Activated CD8-positive, alpha-beta memory T cell treated with anti-CD3 and anti-CD28 coated beads for 36 hours (primary cell): ENCODE measurements around the gene STK17A. TPM values are rescaled to one million over a fixed set of nuclear protein-coding genes. Genes with fewer than 3 reads are reported as not detected.

Experiments used
- CTCF ChIA-PET: fragments of 350-600 bp; sonication (Branson Sonifier 250); formaldehyde crosslinking; loops from one replicate; lab custom pipeline; 2021; ENCODE audit warnings: antibody characterized with exemption; lab: Charles Lee
- POLR2A ChIA-PET: fragments of 350-600 bp; sonication (Branson Sonifier 250); formaldehyde crosslinking; loops from one replicate; lab custom pipeline; 2021; ENCODE audit warnings: antibody characterized with exemption; lab: Charles Lee
- total RNA-seq, 2 experiments: library from RNA; stranded (reverse); gene quantifications; one replicate each; pipeline ENCODE4 v1.2.3, GENCODE V29; 2021

Gene STK17A
- total RNA-seq = 10 to 100 TPM; 38.6 to 41.5 TPM

DNA sequence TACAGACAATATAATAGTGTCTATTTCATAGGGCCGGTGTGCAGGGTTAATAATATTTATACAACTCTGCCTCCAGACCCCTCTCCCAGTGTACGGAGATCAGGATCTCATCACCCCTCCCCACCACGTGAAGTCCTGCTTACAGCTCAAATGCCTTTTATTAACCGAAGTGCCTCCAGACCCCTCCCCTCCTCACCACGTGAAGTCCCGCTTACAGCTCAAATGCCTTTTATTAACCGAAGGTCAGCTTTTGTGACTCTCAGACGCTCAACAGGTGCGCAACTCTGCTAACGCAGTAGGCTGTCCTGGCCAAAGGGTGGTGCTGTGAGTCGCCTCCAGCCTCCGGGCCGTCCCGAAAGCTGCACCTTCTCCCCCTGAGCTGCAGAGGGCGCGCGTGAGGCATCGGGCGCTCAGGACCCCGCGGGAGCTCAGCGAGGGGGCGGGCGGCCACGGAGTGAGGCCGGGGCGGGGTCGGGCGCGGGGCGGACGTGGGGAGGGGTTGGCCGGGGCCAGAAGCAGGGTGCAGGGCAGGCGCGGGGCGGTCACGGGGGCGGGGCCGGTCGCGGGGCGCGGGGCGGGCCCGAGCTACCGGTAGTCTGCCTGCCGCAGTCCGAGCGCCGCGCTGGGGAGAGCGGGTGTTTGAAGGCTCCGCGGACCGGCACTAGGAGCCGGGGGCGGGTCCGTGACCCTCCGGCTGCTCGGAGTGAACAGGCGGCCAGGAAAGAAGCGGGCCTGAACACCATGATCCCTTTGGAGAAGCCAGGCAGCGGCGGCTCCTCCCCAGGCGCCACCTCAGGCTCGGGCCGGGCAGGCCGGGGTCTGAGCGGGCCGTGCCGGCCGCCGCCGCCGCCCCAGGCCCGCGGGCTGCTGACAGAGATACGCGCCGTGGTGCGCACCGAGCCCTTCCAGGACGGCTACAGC, at the start of gene STK17A:
STK17A (plus strand) TSS at position 606 of the 921 bp plus-strand sequence; CDS start at position 742, 136 bp downstream.
- ChIA-PET POLR2A (interaction anchor here (0.6 to 3.8 kb wide), 29 partner anchors 10 to 256 kb away, joined by 3 to 53 read pairs (median 5); partner anchors contain the start of genes BLVRA and COA1), CTCF (interaction anchor here (0.6 to 6.7 kb wide), 58 partner anchors 8 to 671 kb away, joined by 3 to 107 read pairs (median 7); partner anchors contain the start of genes BLVRA, C7orf25, COA1 and MRPS24)

DNA sequence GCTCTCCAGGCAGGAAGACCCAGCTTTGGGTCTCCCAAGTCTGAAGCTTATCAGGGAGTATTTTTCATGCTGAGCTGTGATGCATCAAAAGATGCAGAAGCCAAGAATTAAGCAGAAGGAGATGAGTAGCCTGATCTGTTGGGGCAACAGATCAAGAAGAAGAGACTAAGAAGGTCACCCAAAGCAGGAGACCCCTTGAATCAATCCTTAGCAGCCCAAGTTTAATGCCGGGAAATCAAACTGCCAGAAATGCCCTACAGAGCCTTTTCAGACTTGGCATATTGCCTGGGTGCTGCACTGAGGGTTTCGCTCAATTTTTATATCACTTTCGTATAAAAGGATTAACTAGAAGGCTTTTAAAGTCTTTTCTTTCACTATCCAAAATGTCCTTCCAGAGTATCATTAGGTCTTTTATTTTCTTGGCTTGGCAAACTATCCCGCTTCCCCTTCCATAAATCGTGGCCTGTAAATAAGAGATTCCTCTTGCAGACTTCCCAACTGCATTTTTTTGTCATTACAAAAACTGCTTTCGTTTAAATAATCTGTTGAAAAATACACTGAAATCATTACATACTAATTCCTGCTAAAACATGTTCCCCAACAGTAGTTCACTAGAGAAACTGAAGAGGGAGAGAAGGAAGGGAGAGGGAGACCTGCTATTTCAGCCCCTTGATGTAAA, 49.0 kb upstream of the STK17A start:
- ChIA-PET CTCF (no interaction called here), POLR2A (no interaction called here)

DNA sequence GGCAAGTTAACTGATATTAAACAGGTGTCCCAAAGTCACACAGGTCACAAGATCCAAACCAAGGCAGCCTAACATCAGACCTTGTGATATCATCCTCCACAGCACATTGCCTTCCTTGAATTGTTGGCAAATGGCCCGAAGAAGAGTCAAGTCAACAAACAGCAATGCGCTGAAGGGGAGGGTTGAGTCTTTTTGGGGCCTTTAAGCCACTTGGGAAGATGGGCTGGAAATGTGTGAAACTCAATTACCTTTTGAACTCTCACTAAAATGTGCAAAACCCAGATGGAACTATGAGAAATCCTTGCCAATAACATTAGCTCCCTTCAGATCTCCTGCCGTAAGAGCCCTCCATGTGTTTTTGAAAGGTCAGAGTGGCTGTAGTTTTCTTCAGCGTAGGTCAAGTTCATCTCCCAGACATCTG, 47.9 kb upstream of the STK17A start:
- CTCF ChIA-PET = no interaction called here
- POLR2A ChIA-PET = no interaction called here

DNA sequence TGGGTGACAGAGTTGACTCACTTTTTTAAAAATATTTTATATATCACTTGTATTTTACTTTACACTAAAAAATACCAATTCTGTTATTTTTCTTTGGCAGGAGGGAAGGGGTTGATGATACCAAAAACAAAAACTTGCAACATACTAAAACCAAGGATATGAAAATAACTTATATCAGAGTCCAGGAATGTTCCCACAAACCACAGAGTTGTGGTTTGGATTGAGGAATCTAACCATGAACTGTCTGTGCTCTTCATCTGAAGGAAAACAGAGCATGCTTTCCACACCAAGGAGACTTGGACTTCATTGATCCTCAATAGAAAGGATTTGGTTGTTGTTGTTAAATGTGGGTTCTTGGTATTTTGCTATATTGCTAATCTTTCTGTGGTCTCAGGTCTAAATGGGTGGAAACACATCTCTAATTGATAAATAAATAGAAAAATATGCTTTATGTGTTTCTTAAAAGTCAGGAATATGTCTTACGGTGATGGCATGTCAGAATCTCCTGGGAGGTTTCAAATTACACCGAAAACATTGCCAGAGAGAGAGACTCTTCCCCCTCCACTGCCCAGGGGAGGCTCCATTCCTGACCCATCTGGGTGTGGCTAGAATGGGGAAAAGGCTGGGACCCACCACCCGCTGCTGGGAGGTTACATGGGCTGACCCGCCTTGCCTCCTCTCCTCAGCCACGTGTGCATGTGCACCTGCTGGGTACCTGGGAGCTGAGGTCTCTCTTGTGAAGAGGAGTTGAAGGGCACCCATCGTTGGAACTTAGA, 46.9 kb upstream of the STK17A start:
- POLR2A ChIA-PET = no interaction called here
- CTCF ChIA-PET = no interaction called here

DNA sequence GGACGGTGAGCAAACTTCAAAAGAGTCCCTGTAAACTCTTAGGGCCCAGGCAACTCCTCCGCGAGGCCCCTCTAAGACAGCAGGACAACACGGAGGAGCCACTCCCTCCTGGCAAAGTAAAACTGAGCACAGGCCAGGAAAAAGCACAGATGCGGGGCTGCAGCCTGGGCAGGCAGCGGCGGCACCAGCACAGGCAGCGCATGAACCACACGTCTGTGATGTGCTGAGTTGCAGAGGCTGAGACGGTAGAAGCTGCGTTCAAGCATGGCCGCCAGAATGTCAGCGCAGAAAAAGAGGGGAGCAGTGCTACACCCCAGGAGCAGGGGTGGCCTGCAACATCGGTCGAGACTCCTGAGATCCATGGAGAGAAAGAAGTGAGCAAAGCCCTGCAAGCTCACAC, 46.1 kb upstream of the STK17A start:
- POLR2A ChIA-PET = no interaction called here
- CTCF ChIA-PET = no interaction called here

- POLR2A ChIA-PET = no interaction called here
- CTCF ChIA-PET = no interaction called here
Observed at GRCh38 chr7:43537765-43538403, 45.0 kb upstream of the STK17A start.

DNA sequence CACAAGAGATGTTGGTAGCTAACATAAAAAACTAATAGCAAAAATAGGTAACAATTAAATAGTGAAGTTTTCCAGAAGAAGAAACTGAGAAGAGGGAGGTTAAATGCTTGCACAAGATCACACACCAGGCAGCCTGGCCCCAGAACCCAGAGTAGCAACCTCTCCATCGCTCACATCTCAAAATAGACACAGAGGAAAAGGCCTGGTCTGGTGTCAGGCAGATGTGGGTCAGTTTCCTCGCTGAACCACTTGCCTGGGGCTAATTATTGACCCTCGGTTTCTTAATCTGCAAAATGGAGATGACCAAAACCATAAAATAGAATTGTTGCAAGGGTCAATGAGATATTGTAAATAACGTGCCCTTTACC, 44.5 kb upstream of the STK17A start:
- POLR2A ChIA-PET = no interaction called here

DNA sequence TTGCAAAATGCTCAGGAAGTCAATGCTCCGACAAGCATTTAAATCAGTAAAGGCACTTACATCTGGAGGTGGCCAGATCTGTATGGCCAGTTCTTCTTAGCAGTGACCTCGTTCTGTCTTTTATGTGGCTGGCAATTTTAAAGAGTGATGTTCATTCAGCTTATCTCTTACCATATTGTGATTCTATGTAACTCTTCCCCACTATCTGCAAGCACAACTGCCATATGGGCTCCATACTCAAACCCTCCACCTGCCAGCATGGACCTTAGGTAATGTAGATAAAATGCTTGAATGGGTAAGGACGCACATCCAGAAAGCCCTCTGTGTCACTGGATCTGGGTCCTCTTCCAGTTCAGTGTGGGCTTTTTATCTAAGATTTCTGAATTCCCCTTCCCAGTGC, 42.4 kb upstream of the STK17A start:
- ChIA-PET POLR2A (no interaction called here), CTCF (no interaction called here)

More for the DNA sequence above, 44.5 kb upstream of the STK17A start:
- CTCF ChIA-PET = no interaction called here

GRCh38 chr7:43542716-43543115, 40.2 kb upstream of the STK17A start:
- POLR2A ChIA-PET = no interaction called here

GRCh38 chr7:43546231-43546630, 36.7 kb upstream of the STK17A start:
- POLR2A ChIA-PET = no interaction called here
- CTCF ChIA-PET = no interaction called here

More at GRCh38 chr7:43542716-43543115, 40.2 kb upstream of the STK17A start:
- CTCF ChIA-PET = no interaction called here

- ChIA-PET POLR2A (no interaction called here), CTCF (no interaction called here)
Observed at GRCh38 chr7:43550427-43550826, 32.5 kb upstream of the STK17A start.

DNA sequence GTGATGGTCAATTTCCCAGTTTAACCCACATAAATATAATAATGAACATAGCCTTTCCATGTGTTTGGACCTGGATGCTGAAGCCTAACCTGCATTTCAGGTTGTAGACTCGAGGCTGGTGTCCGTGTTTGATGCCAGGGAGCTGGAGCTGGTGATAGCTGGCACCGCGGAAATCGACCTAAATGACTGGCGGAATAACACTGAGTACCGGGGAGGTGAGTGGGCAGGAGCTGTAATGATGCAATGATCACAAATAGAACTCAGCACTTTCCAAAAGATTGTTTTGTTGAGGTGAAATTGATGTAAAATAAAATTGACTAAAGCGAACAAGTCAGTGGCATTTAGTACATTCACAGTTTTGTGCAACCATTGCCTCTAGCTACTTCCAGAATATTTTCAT, 30.8 kb upstream of the STK17A start:
- POLR2A ChIA-PET = no interaction called here
- CTCF ChIA-PET = interaction anchor here (0.6 kb wide), 1 partner anchor 348 kb away, joined by 3 read pairs; no protein-coding TSS in a partner anchor

DNA sequence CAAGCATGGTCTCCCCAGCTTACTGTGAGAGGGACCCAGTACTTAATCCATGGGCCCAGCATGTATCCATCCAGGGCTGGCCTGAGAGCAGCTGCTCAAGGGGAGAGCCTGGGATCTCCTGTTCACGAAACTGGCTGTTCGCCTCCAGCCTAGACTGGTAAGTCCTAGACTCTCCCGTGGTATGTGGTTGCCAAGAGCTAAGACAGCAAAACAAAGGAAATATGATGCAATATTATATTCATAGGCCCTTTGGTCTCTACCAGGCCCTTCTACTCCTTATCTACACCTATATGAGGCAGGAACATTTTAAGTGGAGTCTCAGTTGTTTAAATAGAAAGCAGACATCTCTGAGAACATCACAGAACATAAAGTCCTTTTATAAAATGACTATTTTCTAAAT, 28.9 kb upstream of the STK17A start:
- ChIA-PET CTCF (no interaction called here), POLR2A (no interaction called here)

DNA sequence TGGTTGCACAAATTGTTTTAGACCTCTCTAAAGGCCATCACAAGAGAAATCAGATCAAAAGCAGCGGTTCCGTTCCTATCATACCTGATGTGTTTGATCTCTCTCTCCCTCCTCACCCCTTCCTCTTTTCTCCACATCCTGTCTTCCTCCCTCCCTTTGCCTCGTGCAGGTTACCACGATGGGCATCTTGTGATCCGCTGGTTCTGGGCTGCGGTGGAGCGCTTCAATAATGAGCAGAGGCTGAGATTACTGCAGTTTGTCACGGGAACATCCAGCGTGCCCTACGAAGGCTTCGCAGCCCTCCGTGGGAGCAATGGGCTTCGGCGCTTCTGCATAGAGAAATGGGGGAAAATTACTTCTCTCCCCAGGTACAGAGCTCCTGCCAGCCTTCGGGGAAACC, 28.5 kb upstream of the STK17A start:
- CTCF ChIA-PET = no interaction called here
- POLR2A ChIA-PET = no interaction called here

DNA sequence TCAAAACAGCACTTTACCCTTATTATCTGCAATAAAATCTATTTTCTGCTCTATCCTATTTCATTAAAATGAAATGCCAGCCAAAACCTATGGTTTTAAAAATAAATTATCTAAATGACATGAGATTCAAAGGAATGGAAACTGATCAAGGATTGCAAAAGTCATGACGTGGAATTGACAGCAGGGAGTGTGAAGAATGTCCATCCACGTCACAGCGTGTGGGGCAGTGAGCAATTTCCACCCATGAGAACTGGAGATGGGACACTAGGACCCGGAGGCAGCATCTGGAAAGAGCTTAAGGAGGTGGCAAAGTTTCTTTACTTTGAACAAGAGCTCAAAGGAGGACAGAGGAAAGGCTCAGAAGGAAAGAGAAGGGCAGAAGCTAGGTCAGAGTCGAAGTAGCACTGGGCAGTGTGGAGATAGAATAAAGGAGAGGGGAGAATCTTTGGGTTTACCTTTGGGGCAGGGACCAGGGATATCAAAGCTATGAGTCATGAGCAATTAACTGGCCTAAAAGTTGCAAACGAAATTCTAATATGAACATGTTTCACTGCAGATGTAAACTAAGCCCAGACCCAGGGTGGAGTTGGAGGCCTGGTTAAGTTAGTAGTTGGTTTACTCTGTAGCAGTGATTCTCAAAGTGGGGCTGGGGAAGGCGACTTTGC, 24.9 kb upstream of the STK17A start:
- CTCF ChIA-PET = no interaction called here
- POLR2A ChIA-PET = no interaction called here

- CTCF ChIA-PET = no interaction called here
Observed at GRCh38 chr7:43559171-43559945, 23.6 kb upstream of the STK17A start.

GRCh38 chr7:43559946-43560335, 23.0 kb upstream of the STK17A start:
- CTCF ChIA-PET = no interaction called here
- POLR2A ChIA-PET = no interaction called here

More at GRCh38 chr7:43559171-43559945, 23.6 kb upstream of the STK17A start:
- POLR2A ChIA-PET = no interaction called here

DNA sequence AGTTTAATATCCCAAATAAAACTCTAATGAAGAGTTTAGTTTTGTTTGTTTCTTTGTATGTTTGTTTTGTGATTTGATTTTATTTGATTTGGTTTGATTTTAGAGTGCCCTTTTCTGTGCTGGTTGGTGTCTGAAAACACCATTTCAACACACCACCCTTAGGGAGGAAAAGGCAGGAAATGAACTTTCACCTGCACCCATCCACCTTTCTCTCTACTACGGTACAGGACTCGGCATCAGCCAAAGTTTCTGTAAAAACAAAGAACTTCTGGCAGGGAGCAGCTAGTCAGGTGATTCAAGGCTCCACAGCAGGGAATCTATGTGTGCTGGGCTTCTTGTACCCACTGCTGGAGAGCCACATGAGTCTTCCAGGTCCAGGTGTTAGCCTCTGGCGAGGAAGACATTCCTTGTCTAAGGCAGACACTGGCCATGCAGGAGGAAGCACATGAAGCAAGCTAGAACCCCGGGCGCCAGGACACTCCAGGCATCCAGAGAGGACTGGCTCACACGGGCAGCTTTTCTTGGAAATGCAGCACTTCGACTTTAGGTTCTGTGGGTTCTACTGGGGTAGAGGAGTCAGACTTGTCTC, 22.1 kb upstream of the STK17A start:
- ChIA-PET POLR2A (no interaction called here), CTCF (no interaction called here)
